Sigmoid colon (tissue), 4 donors: ENCODE measurements around the gene KCNH1.

Source experiments
- EP300 ChIP-seq, 4 donors: sonication (generic); formaldehyde crosslinking; IDR thresholded peaks; one replicate each; pipeline ENCODE4 v1.6.1; 2017; ENCODE audit warnings: antibody characterized with exemption in 4 of 4
- POLR2A ChIP-seq, 2 donors: fragments of 450-650 bp; IDR thresholded peaks; one replicate each; pipeline ENCODE4 v1.6.1; 2016; ENCODE audit warnings: antibody characterized with exemption in 2 of 2, mild to moderate bottlenecking in 2 of 2, moderate library complexity in 2 of 2
- POLR2AphosphoS5 ChIP-seq, 4 donors: sonication (generic); formaldehyde crosslinking; IDR thresholded peaks; one replicate each; pipeline ENCODE4 v1.6.1; 2017; ENCODE audit warnings: antibody characterized with exemption in 4 of 4
- TF ChIP-seq, protein P1 (sequence below), 4 experiments: fragments of 450-650 bp in 3 of 4; fragments of 200-600 bp in 1 of 4; IDR thresholded peaks; one replicate each; pipeline ENCODE4 v1.5.1; 2016 to 2019; ENCODE audit warnings: antibody characterized with exemption in 4 of 4, mild to moderate bottlenecking in 3 of 4, moderate library complexity in 2 of 4

DNA sequence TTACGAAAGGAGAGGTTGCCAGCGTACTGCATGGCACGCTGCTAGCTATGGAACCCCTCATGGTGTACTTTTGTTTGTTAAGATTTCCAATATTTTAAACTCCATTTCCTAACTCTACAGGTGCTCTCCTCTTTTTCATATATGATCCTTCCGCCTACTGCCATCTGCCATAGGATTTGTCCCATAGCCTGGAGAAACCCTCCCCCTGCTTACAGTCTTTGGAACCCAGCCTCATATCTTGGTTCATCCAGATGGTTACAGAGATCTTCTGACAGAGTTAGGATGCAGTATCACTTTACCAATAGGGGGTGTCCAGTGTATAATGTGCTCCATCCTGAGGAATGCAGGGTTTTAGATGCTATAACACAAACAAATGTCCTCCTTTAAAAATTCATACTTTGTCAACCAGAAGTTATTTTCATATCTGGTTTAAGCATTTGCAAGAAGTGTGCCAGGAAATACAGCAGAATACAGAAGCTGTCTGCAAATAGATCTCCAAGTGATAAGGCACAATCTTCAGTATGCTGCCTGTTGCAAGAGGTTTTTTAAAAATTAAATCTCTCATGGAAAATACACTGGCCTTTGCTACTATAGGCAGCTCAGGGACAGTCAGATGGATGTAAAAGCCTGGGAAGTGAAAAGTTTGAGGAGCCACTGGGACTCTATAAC is 377.8 kb downstream of the KCNH1 start:
- TF ChIP-seq, protein P1, sequence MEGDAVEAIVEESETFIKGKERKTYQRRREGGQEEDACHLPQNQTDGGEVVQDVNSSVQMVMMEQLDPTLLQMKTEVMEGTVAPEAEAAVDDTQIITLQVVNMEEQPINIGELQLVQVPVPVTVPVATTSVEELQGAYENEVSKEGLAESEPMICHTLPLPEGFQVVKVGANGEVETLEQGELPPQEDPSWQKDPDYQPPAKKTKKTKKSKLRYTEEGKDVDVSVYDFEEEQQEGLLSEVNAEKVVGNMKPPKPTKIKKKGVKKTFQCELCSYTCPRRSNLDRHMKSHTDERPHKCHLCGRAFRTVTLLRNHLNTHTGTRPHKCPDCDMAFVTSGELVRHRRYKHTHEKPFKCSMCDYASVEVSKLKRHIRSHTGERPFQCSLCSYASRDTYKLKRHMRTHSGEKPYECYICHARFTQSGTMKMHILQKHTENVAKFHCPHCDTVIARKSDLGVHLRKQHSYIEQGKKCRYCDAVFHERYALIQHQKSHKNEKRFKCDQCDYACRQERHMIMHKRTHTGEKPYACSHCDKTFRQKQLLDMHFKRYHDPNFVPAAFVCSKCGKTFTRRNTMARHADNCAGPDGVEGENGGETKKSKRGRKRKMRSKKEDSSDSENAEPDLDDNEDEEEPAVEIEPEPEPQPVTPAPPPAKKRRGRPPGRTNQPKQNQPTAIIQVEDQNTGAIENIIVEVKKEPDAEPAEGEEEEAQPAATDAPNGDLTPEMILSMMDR (IDR thresholded peaks at IDR 0.05), result no peak
- TF ChIP-seq POLR2A (IDR thresholded peaks at IDR 0.05) (no peak), POLR2AphosphoS5 (IDR thresholded peaks at IDR 0.05) (no peak), EP300 (IDR thresholded peaks at IDR 0.05) (no peak)
